Skeletal muscle satellite cell (primary cell): ENCODE results near the gene ADAM23.

Experiments used
- H3K27me3 ChIP-seq: 2 replicates; pipeline ENCODE4 v1.7.0; 2013; ENCODE audit warnings: low read length; ENCODE audit not compliant: control insufficient read depth, insufficient read depth
- H3K36me3 ChIP-seq: 2 replicates; pipeline ENCODE4 v1.7.0; 2013; ENCODE audit warnings: mild to moderate bottlenecking, control low read depth, low read length; ENCODE audit not compliant: insufficient read depth
- H3K4me1 ChIP-seq: 2 replicates; pipeline ENCODE4 v1.7.0; 2013; ENCODE audit warnings: low read length; ENCODE audit not compliant: control insufficient read depth, insufficient read depth
- H3K4me2 ChIP-seq: 2 replicates; pipeline ENCODE4 v1.7.0; 2013; ENCODE audit warnings: mild to moderate bottlenecking, low read length
- H3K4me3 ChIP-seq: 2 replicates; pipeline ENCODE4 v1.7.0; 2013; ENCODE audit warnings: low read length
- H3K9ac ChIP-seq: 2 replicates; pipeline ENCODE4 v1.7.0; 2013; ENCODE audit warnings: mild to moderate bottlenecking, low read depth, low read length, moderate library complexity
- H3K9me3 ChIP-seq: replicated peaks from 2 replicates; pipeline ENCODE4 v1.7.0; 2013; ENCODE audit warnings: mild to moderate bottlenecking, control low read depth, low read length

ADAM23 gene

DNA sequence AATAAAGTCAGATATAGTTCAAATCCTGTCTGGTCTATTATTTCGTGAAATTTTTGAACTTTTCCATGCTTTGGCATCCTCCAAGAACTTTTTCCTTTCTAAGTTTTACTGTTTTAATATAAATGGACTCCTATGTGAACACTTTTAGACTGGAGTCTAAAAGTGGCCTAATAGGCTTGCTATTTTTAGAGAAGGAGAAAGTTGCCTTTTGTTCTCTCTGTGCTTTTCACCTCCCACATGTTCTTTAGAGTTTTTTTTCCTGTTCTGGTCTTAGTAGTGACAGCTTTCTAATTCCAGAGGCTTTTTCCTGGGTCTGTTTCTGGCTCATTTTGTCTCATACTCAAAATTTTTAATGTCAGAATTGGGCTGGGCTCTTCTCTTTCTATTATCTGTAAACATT lies 72.2 kb downstream of the ADAM23 start:
- Histone ChIP-seq H3K9me3 (no peaks in the 10 kb centered on the region), H3K4me2 (no peak overlapping the region), H3K4me3 (no peak overlapping the region), H3K27me3 (no peaks in the 10 kb centered on the region), H3K4me1 (no peaks in the 10 kb centered on the region), H3K9ac (no peak overlapping the region), H3K36me3 (no peaks in the 10 kb centered on the region)

DNA sequence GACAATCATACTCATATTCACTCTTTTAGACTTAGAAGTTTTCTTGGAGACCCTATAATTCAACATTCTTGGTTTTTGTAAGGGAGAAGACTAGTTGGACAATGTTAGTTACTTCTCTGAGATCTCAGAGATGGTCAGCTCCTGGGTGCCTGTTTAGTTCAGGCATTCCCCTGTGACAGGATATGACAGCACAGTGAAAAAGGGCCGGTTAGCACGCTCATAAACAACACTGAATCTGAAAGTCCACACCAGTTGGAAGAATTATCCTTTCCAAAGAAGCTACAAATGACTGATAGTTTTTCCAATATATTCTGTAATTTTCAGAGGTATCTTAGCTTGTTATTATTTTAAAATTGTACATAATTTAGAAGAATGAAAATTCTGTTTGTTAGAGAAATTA lies 75.7 kb downstream of the ADAM23 start:
- H3K4me1 ChIP-seq = no peaks in the 10 kb centered on the region
- H3K4me3 ChIP-seq = no peak overlapping the region
- no peaks in the 10 kb centered on the region for H3K9me3 ChIP-seq
- no peak overlapping the region for H3K9ac ChIP-seq
- no peak overlapping the region for H3K4me2 ChIP-seq
- H3K36me3 ChIP-seq = no peaks in the 10 kb centered on the region
- H3K27me3 ChIP-seq = no peaks in the 10 kb centered on the region

DNA sequence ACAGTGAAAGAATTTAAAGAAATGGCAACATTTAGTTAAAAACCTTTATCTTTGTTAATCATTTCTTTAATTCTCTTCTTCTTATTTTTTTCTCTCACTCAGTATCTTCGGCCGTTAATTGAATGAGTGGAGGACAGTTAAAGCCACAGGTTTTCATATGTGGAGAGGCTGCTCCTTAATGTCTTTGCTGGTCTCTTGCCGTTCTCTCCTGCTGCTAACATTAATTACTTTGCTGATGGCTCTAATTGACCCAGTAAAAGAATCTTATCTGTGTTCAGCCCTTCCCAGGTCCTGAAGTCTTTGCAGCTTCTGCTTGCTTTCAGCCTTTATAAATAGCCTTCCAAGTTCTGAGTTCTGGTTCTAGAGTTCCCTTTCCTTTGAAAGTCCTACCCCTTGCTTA lies 77.1 kb downstream of the ADAM23 start:
- Histone ChIP-seq H3K9ac (no peak overlapping the region), H3K36me3 (no peaks in the 10 kb centered on the region), H3K4me2 (no peak overlapping the region), H3K27me3 (no peaks in the 10 kb centered on the region), H3K4me1 (no peaks in the 10 kb centered on the region), H3K4me3 (no peak overlapping the region), H3K9me3 (no peaks in the 10 kb centered on the region)

DNA sequence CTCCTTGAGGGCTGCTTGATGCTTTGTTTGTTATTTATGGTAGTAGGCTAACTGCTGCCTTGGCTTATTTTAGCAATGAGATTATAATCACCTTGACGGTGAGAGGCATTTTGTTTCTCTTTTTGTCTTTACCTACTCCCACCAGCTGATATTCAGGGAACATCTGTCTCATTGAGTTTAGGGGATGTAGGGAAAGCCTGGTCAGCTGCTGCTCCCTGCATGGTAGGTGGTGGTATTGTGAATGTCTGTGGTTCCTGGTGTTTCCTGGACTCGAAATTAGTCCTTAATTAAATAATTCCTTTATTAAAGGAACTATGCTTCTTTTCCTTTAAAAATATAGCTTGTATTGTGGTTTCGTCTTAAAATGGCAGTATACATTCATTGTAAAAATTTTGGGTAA lies 77.8 kb downstream of the ADAM23 start:
- H3K4me2 ChIP-seq = no peak overlapping the region
- no peak overlapping the region for H3K9ac ChIP-seq
- no peaks in the 10 kb centered on the region for H3K36me3 ChIP-seq
- no peaks in the 10 kb centered on the region for H3K9me3 ChIP-seq
- no peaks in the 10 kb centered on the region for H3K4me1 ChIP-seq
- no peaks in the 10 kb centered on the region for H3K27me3 ChIP-seq
- no peak overlapping the region for H3K4me3 ChIP-seq

DNA sequence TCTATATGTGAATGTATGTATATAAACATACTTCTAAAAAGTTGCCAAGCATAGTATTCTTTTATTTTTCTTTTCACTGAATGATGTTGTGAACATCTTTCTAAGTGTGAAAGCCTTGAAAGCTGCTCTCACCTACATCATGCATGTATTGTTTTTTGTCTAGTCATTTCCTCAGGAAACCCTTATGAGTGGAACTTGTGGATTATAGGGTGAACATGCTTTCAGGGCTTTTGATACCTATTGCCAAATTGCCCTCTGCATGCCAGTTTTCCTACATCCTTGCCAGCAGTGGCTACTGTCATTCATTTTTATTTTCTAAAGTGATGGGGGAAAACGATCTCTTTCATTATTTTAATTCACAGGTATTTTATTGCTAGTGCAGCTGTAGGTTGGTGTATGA lies 78.3 kb downstream of the ADAM23 start:
- Histone ChIP-seq H3K4me1 (no peaks in the 10 kb centered on the region), H3K36me3 (no peaks in the 10 kb centered on the region), H3K9me3 (no peaks in the 10 kb centered on the region)

DNA sequence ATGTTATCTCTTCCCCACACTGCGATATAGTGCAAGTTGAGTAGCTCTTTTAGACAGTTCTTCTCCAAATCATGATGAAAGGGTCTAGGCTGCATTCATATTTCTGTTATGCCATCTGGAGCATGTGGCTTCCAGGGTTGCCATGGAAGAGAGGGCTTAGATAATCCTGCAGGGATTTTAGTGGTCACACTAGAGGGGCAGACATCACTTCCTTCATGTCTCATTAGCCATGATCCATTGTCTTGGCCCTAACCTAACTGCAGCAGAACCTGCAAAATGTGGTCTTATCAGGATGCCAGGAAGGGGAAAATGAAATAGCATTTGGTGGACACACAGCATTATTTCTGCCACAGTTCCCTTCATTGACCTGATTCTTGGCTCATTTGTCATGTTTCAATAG lies 83.1 kb downstream of the ADAM23 start:
- Histone ChIP-seq H3K9me3 (no peaks in the 10 kb centered on the region), H3K36me3 (no peaks in the 10 kb centered on the region)

More for the DNA sequence above, 78.3 kb downstream of the ADAM23 start:
- Histone ChIP-seq H3K4me2 (no peak overlapping the region), H3K9ac (no peak overlapping the region), H3K4me3 (no peak overlapping the region), H3K27me3 (no peaks in the 10 kb centered on the region)

DNA sequence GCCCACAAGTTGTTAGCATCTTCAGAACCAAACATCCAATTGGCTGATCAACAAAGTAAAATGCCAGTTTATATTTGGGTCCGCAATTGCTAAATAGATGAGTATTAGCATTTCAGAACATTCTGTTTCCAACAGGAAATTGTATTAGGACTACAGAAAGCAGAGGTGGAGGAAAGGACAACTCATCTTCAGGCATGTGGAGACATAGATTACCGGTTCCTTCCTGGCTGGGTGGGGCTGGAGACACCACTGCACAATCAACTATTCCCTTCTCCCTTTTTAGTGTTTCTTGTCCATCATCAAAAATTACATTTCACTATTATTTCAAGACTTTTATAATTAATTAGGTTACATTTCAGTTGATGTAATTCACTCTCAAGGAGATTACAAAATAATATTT lies 83.8 kb downstream of the ADAM23 start:
- no peaks in the 10 kb centered on the region for H3K4me1 ChIP-seq
- no peak overlapping the region for H3K4me3 ChIP-seq
- H3K36me3 ChIP-seq = no peaks in the 10 kb centered on the region
- no peak overlapping the region for H3K4me2 ChIP-seq
- no peaks in the 10 kb centered on the region for H3K9me3 ChIP-seq
- no peaks in the 10 kb centered on the region for H3K27me3 ChIP-seq
- H3K9ac ChIP-seq = no peak overlapping the region

More for the DNA sequence above, 83.1 kb downstream of the ADAM23 start:
- Histone ChIP-seq H3K4me1 (no peaks in the 10 kb centered on the region), H3K9ac (no peak overlapping the region), H3K27me3 (no peaks in the 10 kb centered on the region), H3K4me3 (no peak overlapping the region), H3K4me2 (no peak overlapping the region)

DNA sequence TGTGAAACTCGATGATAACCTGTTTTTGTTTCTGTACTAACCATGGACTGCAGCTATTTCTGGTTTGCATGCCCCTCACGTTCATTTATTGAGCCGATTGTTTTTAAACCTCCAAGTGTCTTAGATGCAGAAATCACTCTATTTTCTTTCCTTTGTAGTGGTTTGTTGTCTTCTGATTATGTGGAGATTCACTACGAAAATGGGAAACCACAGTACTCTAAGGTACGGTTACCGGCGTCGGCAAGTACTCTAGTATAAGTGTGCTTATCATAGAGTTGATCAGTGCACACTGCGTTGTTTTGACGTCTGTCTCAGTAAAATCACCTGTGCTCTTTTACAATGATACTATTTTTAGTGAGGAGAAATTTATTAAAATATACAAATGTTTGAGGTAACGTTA lies 87.4 kb downstream of the ADAM23 start:
- Histone ChIP-seq H3K4me2 (no peak overlapping the region), H3K36me3 (no peaks in the 10 kb centered on the region), H3K9ac (no peak overlapping the region), H3K4me3 (no peak overlapping the region), H3K27me3 (no peaks in the 10 kb centered on the region), H3K9me3 (no peaks in the 10 kb centered on the region), H3K4me1 (no peaks in the 10 kb centered on the region)

DNA sequence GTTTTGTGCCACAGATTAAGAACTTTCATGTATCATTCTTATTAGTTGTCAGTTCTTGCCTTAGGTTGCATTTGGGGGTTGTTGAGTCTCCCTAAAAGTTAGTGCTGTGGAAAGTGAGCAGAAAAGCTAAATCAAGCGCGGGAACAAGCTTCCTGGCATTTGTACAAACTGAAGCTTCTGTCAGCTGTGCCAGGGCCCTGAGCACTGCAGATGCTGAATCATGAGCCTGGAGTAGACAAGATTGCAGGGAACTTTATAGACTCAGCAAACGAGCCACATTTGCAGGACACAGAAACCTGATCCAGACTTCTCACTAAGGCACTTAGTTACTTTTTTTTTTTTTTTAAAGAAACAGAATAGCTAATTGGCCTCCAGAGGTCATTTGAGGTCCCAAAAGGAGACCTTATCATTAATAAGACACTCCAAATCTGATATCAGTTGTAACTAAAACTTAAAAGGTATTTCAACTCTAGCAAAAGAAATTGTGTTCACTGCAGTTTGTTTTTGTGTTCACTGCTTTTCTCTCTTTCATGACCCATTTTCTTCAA lies 88.7 kb downstream of the ADAM23 start:
- Histone ChIP-seq H3K27me3 (no peaks in the 10 kb centered on the region), H3K9ac (no peak overlapping the region), H3K4me2 (no peak overlapping the region), H3K4me3 (no peak overlapping the region), H3K36me3 (no peaks in the 10 kb centered on the region), H3K4me1 (no peaks in the 10 kb centered on the region), H3K9me3 (no peaks in the 10 kb centered on the region)

DNA sequence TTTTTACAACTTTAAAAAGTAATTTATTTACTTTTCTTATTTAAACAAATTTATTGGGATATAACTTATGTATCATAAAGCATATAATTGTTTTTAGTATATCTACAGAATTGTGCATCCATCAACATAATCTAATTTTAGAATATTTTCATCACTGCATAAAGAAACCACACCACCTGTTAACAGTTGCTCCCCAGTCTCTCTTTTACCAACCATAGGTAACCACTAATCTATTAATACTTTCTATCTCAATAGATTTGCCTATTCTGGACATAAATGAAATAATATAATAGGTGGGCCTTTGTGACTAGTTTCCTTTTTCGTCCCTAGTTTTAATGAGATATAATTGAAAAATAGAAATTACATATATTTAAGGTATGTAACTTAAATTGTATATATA lies 90.6 kb downstream of the ADAM23 start:
- no peaks in the 10 kb centered on the region for H3K9me3 ChIP-seq
- no peak overlapping the region for H3K9ac ChIP-seq
- H3K4me1 ChIP-seq = no peaks in the 10 kb centered on the region
- H3K4me2 ChIP-seq = no peak overlapping the region
- H3K27me3 ChIP-seq = no peaks in the 10 kb centered on the region
- H3K36me3 ChIP-seq = no peaks in the 10 kb centered on the region
- H3K4me3 ChIP-seq = no peak overlapping the region

DNA sequence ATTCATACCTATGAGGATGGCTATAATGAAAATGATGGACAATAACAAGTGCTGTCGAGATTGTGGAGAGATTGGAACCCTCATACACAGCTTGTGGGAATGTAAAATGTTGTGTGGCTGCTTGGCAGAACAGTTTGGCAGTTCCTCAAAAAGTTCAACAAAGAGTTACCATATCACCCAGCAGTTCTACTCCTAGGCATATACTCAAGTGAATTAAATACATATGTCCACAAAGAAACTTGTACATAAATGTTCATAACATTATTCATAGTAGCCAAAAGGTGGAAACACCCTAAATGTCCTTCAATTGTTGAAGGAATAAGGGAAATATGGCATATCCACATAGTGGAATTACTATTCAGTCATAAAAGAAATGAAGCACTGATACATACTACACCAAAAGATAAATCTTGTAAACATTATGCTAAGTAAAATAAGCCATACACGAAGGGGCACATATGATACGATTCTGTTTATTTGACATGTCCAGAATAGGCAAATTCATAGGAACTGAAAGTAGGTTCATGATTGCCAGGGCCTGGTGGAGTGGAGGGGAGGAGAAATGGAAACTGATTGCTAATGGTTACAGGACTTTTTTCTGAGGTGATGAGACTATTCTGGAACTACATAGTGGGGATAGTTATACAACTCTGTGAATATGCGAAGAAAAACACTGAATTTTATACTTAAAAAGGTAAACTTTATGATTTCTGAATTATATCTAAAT lies 92.1 kb downstream of the ADAM23 start:
- Histone ChIP-seq H3K27me3 (no peaks in the 10 kb centered on the region), H3K4me3 (no peak overlapping the region), H3K9me3 (no peaks in the 10 kb centered on the region), H3K4me2 (no peak overlapping the region), H3K4me1 (no peaks in the 10 kb centered on the region), H3K9ac (no peak overlapping the region), H3K36me3 (no peaks in the 10 kb centered on the region)

DNA sequence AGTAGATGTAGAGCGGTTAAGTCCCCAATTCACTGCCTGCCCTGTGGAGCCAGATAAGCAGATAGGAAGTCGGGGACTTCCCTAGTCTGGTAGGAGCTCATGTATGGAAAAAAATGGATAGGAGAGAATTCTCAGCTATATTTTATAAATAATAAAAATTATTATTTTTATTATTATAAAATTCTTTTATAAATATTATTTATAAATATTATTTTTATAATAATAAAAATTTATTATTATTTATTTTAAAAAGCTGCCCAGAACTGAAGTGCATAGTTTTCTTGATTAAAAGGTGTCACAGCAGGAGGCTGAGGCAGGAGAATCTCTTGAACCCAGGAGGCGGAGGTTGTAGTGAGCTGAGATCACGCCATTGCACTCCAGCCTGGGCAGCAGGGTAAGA lies 97.4 kb downstream of the ADAM23 start:
- Histone ChIP-seq H3K4me2 (no peak overlapping the region), H3K9me3 (no peaks in the 10 kb centered on the region), H3K27me3 (no peaks in the 10 kb centered on the region), H3K4me3 (no peak overlapping the region), H3K4me1 (no peaks in the 10 kb centered on the region), H3K36me3 (no peaks in the 10 kb centered on the region), H3K9ac (no peak overlapping the region)
